Lower leg skin (tissue), 3 donors: ENCODE results near the gene NABP1.

Experiments
- CTCF ChIP-seq, 3 donors: fragments of 450-650 bp; IDR thresholded peaks; one replicate each; pipeline ENCODE4 v1.5.1; 2016; ENCODE audit warnings: antibody characterized with exemption in 3 of 3, mild to moderate bottlenecking in 3 of 3, moderate library complexity in 2 of 3
- POLR2A ChIP-seq, 2 donors: fragments of 450-650 bp; IDR thresholded peaks; one replicate each; pipeline ENCODE4 v1.6.1; 2016 to 2017; ENCODE audit warnings: antibody characterized with exemption in 2 of 2, mild to moderate bottlenecking in 1 of 2, moderate library complexity in 1 of 2

DNA sequence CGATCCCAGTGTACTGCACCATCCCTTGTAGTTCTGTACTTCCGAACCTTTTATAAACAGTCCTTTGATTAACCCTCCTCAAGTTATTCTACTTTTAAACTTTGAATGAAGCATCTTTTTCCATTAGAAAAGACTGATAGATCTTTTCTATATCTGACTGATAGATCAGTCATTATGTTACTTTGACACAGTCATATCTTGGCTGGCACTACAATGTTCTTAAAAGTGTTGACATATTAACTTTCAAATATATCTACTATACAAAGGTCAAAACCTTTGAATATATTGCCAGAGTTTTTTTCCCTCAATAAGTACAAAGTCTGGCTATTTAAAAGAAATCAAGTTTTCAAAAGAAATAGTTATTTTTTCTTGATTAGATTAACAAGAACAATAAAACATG is 35.4 kb upstream of the NABP1 start:
- TF ChIP-seq CTCF (IDR thresholded peaks at IDR 0.05) (no peak), POLR2A (IDR thresholded peaks at IDR 0.05) (no peak)
